Body of pancreas (tissue), 4 donors: Measurements from ENCODE around the gene WNT7B.

ENCODE experiments used
- POLR2A ChIP-seq, 3 donors: fragments of 450-650 bp; IDR thresholded peaks; one replicate each; pipeline ENCODE4 v1.6.1; 2016; ENCODE audit warnings: antibody characterized with exemption in 3 of 3, mild to moderate bottlenecking in 2 of 3
- TF ChIP-seq, protein P1 (sequence below), 7 experiments: fragments of 450-650 bp in 4 of 7; fragments of 200-600 bp in 3 of 7; sonication (generic) in 3 of 7; IDR thresholded peaks; one replicate each; pipeline ENCODE4 v1.5.1; 2016 to 2019; ENCODE audit warnings: antibody characterized with exemption in 7 of 7

DNA sequence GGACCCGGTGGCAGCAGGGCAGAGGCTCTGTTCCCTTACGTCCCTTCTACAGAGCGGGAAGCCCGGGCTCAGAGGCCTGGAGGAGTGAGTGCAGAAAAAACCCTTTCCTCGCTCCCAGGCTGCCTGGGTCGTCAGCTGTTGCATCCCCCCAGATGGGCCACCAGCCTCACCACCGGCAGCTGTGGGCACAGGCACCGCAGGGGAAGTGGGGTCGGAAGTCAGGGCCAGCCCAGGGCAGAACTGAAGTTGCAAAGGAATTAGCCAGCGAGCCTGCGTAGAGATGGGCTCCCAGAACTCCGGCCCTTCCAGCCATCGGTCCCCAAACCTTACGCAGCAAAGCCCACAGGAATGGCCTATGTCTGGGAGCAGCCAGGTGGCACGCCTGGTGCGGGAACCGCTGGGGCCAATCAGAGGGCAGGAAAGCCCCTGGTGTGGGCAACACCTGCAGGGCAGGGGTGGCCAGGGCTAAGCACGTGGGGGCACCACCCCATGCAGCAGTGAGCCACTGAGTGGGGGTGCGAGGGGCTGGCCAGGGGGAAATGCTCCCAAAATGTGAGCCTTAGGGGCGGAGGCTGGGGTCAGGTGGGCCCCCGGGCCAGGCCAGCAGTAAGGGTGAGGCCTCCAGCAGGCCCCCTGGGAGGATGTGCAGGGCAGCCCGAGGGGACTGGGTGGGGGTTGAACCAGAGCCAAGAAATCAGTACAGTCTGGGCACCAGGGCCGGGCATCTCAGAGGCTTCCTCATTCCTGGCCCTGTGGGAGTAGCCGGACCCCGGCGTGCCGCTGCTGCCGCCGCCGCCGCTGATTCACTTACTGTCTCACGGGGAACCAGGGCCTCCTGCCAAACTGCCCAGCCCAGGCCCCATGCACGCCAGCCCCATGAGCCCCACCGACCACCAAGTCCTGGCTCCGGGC, 58.2 kb downstream of the WNT7B start:
- TF ChIP-seq, protein P1, sequence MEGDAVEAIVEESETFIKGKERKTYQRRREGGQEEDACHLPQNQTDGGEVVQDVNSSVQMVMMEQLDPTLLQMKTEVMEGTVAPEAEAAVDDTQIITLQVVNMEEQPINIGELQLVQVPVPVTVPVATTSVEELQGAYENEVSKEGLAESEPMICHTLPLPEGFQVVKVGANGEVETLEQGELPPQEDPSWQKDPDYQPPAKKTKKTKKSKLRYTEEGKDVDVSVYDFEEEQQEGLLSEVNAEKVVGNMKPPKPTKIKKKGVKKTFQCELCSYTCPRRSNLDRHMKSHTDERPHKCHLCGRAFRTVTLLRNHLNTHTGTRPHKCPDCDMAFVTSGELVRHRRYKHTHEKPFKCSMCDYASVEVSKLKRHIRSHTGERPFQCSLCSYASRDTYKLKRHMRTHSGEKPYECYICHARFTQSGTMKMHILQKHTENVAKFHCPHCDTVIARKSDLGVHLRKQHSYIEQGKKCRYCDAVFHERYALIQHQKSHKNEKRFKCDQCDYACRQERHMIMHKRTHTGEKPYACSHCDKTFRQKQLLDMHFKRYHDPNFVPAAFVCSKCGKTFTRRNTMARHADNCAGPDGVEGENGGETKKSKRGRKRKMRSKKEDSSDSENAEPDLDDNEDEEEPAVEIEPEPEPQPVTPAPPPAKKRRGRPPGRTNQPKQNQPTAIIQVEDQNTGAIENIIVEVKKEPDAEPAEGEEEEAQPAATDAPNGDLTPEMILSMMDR (IDR thresholded peaks at IDR 0.05): no peak
- no peak for TF ChIP-seq POLR2A (IDR thresholded peaks at IDR 0.05)
